Measurements from ENCODE around the gene NEMF. TPM values are rescaled to one million over a fixed set of nuclear protein-coding genes. Genes with fewer than 3 reads are reported as not detected.
"Not testable (repeated sequence)": the region's sequence is repeated elsewhere in the genome, so short reads cannot be mapped to it uniquely, and the experiment has no call there.

Gene NEMF
- total RNA-seq, 1 experiment from 2014 or later: 67.6 TPM

- 0 out of 2 replicates have a peak, but pooled peaks cover 3% of the 10 kb centered on the region for H3K79me2 ChIP-seq (ENCODE audit: low read depth)
- H2AFZ ChIP-seq: no peak overlapping the region
- intact Hi-C loops (cut with micrococcal nuclease; ENCODE audit: unreplicated experiment): no loop called here
- H3K36me3 ChIP-seq (ENCODE audit: low read depth): peaks cover 42% of the 10 kb centered on the region
- ChIA-PET CTCF (no interaction called here), POLR2A (ENCODE audit: unreplicated experiment) (no interaction called here)
- no peak for DNase-seq
- no peaks in the 10 kb centered on the region for H3K27me3 ChIP-seq (ENCODE audit: insufficient read depth, low read depth)
- TF ChIP-seq CTCF (conservative IDR thresholded peaks at IDR 0.05) (no peak), EZH2 (IDR thresholded peaks at IDR 0.05; ENCODE audit: low read depth) (no peak)
- BruUV-seq (replicated peaks): no TSS peak
- peaks cover 8% of the 10 kb centered on the region; the same call in 1 of the 2 replicates for H4K20me1 ChIP-seq (ENCODE audit: insufficient read depth)
- no peak overlapping the region for H3K4me3 ChIP-seq
- peaks cover 28% of the 10 kb centered on the region for H3F3A ChIP-seq (ENCODE audit: insufficient read depth, low read depth)
- no peak overlapping the region for H3K27ac ChIP-seq
- H3K4me2 ChIP-seq: no peak overlapping the region
- H3K4me1 ChIP-seq (replicated peaks; ENCODE audit: insufficient read depth): no peaks in the 10 kb centered on the region
- H3K9me2 ChIP-seq (ENCODE audit: insufficient read depth): no peaks in the 10 kb centered on the region
- no peaks in the 10 kb centered on the region for H3K9me3 ChIP-seq (ENCODE audit: insufficient read depth, low read depth)
Measured at GRCh38 chr14:49792618-49793017, 60.0 kb downstream of the NEMF start.

GRCh38 chr14:49786315-49786714 lies 66.3 kb downstream of the NEMF start:
- no peak overlapping the region for H3K4me2 ChIP-seq
- no peak overlapping the region for H3K4me3 ChIP-seq
- H3K4me1 ChIP-seq (replicated peaks; ENCODE audit: insufficient read depth): no peaks in the 10 kb centered on the region
- H4K20me1 ChIP-seq (ENCODE audit: insufficient read depth): 0 out of 2 replicates have a peak, but pooled peaks cover 5% of the 10 kb centered on the region
- intact Hi-C loops (cut with micrococcal nuclease; ENCODE audit: unreplicated experiment): no loop called here
- H3F3A ChIP-seq (ENCODE audit: insufficient read depth, low read depth): peaks cover 42% of the 10 kb centered on the region
- H3K9me2 ChIP-seq (ENCODE audit: insufficient read depth): no peaks in the 10 kb centered on the region
- H3K27ac ChIP-seq: no peak overlapping the region
- H3K36me3 ChIP-seq (ENCODE audit: low read depth): peaks cover 29% of the 10 kb centered on the region
- no peaks in the 10 kb centered on the region for H3K27me3 ChIP-seq (ENCODE audit: insufficient read depth, low read depth)
- H3K79me2 ChIP-seq (ENCODE audit: low read depth): 0 out of 2 replicates have a peak, but pooled peaks cover 3% of the 10 kb centered on the region
- TF ChIP-seq CTCF (conservative IDR thresholded peaks at IDR 0.05) (no peak), EZH2 (IDR thresholded peaks at IDR 0.05; ENCODE audit: low read depth) (no peak)
- no peak overlapping the region for H2AFZ ChIP-seq
- no TSS peak for BruUV-seq (replicated peaks)
- no peak for DNase-seq
- ChIA-PET CTCF (no interaction called here), POLR2A (ENCODE audit: unreplicated experiment) (no interaction called here)
- H3K9me3 ChIP-seq (ENCODE audit: insufficient read depth, low read depth): no peaks in the 10 kb centered on the region

GRCh38 chr14:49783394-49784014 lies 69.1 kb downstream of the NEMF start:
- H3F3A ChIP-seq (ENCODE audit: insufficient read depth, low read depth): peaks cover 48% of the 10 kb centered on the region
- intact Hi-C loops (cut with micrococcal nuclease; ENCODE audit: unreplicated experiment): loop anchor here (5.0 kb wide), 1 partner anchor 54 kb away; no protein-coding TSS in a partner anchor
- 0 out of 2 replicates have a peak, but pooled peaks cover 5% of the 10 kb centered on the region for H4K20me1 ChIP-seq (ENCODE audit: insufficient read depth)
- H3K4me3 ChIP-seq: no peak overlapping the region
- no peaks in the 10 kb centered on the region for H3K9me3 ChIP-seq (ENCODE audit: insufficient read depth, low read depth)
- no TSS peak for BruUV-seq (replicated peaks)
- H3K36me3 ChIP-seq (ENCODE audit: low read depth): peaks cover 39% of the 10 kb centered on the region
- no peak overlapping the region for H3K4me2 ChIP-seq
- H3K79me2 ChIP-seq (ENCODE audit: low read depth): no peaks in the 10 kb centered on the region
- no peaks in the 10 kb centered on the region for H3K27me3 ChIP-seq (ENCODE audit: insufficient read depth, low read depth)
- POLR2A ChIA-PET (ENCODE audit: unreplicated experiment): interaction anchor here (0.6 kb wide), 1 partner anchor 415 kb away, joined by 9 read pairs; no protein-coding TSS in a partner anchor
- H3K27ac ChIP-seq: no peak overlapping the region
- no peak overlapping the region for H2AFZ ChIP-seq
- no peaks in the 10 kb centered on the region for H3K9me2 ChIP-seq (ENCODE audit: insufficient read depth)
- no peak for DNase-seq
- no peak for TF ChIP-seq EZH2 (IDR thresholded peaks at IDR 0.05; ENCODE audit: low read depth)
- no peak for TF ChIP-seq CTCF (conservative IDR thresholded peaks at IDR 0.05)
- H3K4me1 ChIP-seq (replicated peaks; ENCODE audit: insufficient read depth): no peaks in the 10 kb centered on the region
- CTCF ChIA-PET: no interaction called here

GRCh38 chr14:49781040-49781439 lies 71.5 kb downstream of the NEMF start:
- H4K20me1 ChIP-seq (ENCODE audit: insufficient read depth); H3K9me3 ChIP-seq (ENCODE audit: insufficient read depth, low read depth); H3K9me2 ChIP-seq (ENCODE audit: insufficient read depth); H3K4me3 ChIP-seq; CTCF ChIA-PET; H2AFZ ChIP-seq; H3K27ac ChIP-seq; H3K4me1 ChIP-seq (replicated peaks; ENCODE audit: insufficient read depth); BruUV-seq (replicated peaks); H3K4me2 ChIP-seq; H3K27me3 ChIP-seq (ENCODE audit: insufficient read depth, low read depth); DNase-seq; POLR2A ChIA-PET (ENCODE audit: unreplicated experiment); H3K79me2 ChIP-seq (ENCODE audit: low read depth): not testable (repeated sequence)
- Histone ChIP-seq H3K36me3 (ENCODE audit: low read depth) (peaks cover 45% of the 10 kb centered on the region), H3F3A (ENCODE audit: insufficient read depth, low read depth) (peaks cover 32% of the 10 kb centered on the region)
- intact Hi-C loops (cut with micrococcal nuclease; ENCODE audit: unreplicated experiment): loop anchor here (5.0 kb wide), 1 partner anchor 56 kb away; no protein-coding TSS in a partner anchor
